C4-2B (cell line): ENCODE results near the gene INSIG2.

Experiments used
- CTCF ChIP-seq: fragments of 450-650 bp; conservative IDR thresholded peaks from 2 replicates; pipeline ENCODE4 v1.5.1; 2017; ENCODE audit warnings: mild to moderate bottlenecking
- ZFX ChIP-seq: fragments of 450-650 bp; IDR thresholded peaks from 2 replicates; pipeline ENCODE4 v1.6.1; 2017

GRCh38 chr2:118047380-118047826 is 40.9 kb upstream of the INSIG2 start:
- TF ChIP-seq CTCF (no peak), ZFX (no peak)
